ENCODE data around the gene AKR7A2. TPM values are rescaled to one million over a fixed set of nuclear protein-coding genes. Genes with fewer than 3 reads are reported as not detected.

The AKR7A2 gene
- total and polyA plus RNA-seq, 7 donors = 55.8 to 110 (median 84.1) TPM

- Histone ChIP-seq H3K9me3 (no peaks in the 10 kb centered on the region), H3K4me1 (peaks cover 0 to under 1% (median 0%) of the 10 kb centered on the region in 4 donors), H3K27ac (no peak overlapping the region), H3K4me3 (no peak overlapping the region), H3K27me3 (no peaks in the 10 kb centered on the region), H3K36me3 (peaks cover 5 to 53% (median 34%) of the 10 kb centered on the region in 4 donors)
- no peak for TF ChIP-seq POLR2A (IDR thresholded peaks at IDR 0.05)
- TF ChIP-seq EP300 (IDR thresholded peaks at IDR 0.05) = no peak
- no peak for TF ChIP-seq POLR2AphosphoS5 (IDR thresholded peaks at IDR 0.05)
- TF ChIP-seq CTCF (IDR thresholded peaks at IDR 0.05) = no peak
- DNase-seq = no peak
- WGBS, 2 donors = 94 to 99% methylated on average over 3 of the region's 3 CpGs
- intact Hi-C loops (cut with DNase I) = no loop called here
Measured at GRCh38 chr1:19321071-19321470, 9.1 kb upstream of the AKR7A2 start.

GRCh38 chr1:19319196-19319595 is 7.3 kb upstream of the AKR7A2 start:
- Histone ChIP-seq H3K27ac (no peak overlapping the region), H3K9me3 (no peaks in the 10 kb centered on the region), H3K4me1 (peaks cover 0 to 10% (median 3%) of the 10 kb centered on the region in 4 donors), H3K27me3 (no peaks in the 10 kb centered on the region), H3K36me3 (peaks cover 0 to 34% (median 18%) of the 10 kb centered on the region in 4 donors), H3K4me3 (no peak overlapping the region)
- no peak for TF ChIP-seq EP300 (IDR thresholded peaks at IDR 0.05)
- TF ChIP-seq POLR2AphosphoS5 (IDR thresholded peaks at IDR 0.05) = no peak
- TF ChIP-seq CTCF (IDR thresholded peaks at IDR 0.05) = no peak
- TF ChIP-seq POLR2A (IDR thresholded peaks at IDR 0.05) = no peak
- intact Hi-C loops (cut with DNase I) = no loop called here
- WGBS, 2 donors = 87 to 94% methylated on average over 3 of the region's 3 CpGs
- DNase-seq = no peak

GRCh38 chr1:19317126-19317910 is 5.4 kb upstream of the AKR7A2 start:
- intact Hi-C loops (cut with DNase I) = no loop called here
- Histone ChIP-seq H3K9me3 (no peaks in the 10 kb centered on the region), H3K4me1 (peaks cover 0 to 25% (median 17%) of the 10 kb centered on the region in 4 donors), H3K4me3 (no peak overlapping the region), H3K36me3 (peaks cover 0 to 19% (median 9%) of the 10 kb centered on the region in 4 donors), H3K27ac (no peak overlapping the region), H3K27me3 (no peaks in the 10 kb centered on the region)
- TF ChIP-seq POLR2A (IDR thresholded peaks at IDR 0.05) = no peak
- TF ChIP-seq EP300 (IDR thresholded peaks at IDR 0.05) = no peak
- TF ChIP-seq CTCF (IDR thresholded peaks at IDR 0.05) = no peak
- DNase-seq = no peak
- 86 to 90% methylated on average over 13 of the region's 13 CpGs for WGBS, 2 donors

- TF ChIP-seq POLR2A (IDR thresholded peaks at IDR 0.05) (no peak), EP300 (IDR thresholded peaks at IDR 0.05) (no peak), CTCF (IDR thresholded peaks at IDR 0.05) (no peak), POLR2AphosphoS5 (IDR thresholded peaks at IDR 0.05) (no peak)
- peak; percentile 57 for DNase-seq
- peaks cover 0 to 19% (median 9%) of the 10 kb centered on the region in 4 donors for H3K36me3 ChIP-seq
- intact Hi-C loops (cut with DNase I) = no loop called here
- 65 to 80% methylated on average over 17 of the region's 17 CpGs for WGBS, 2 donors
- H3K27me3 ChIP-seq = no peaks in the 10 kb centered on the region
- H3K9me3 ChIP-seq = no peaks in the 10 kb centered on the region
- H3K4me1 ChIP-seq = peaks cover 0 to 35% (median 28%) of the 10 kb centered on the region in 4 donors
- H3K4me3 ChIP-seq = no peak overlapping the region
- H3K27ac ChIP-seq = no peak overlapping the region
Measured at GRCh38 chr1:19315378-19316198, 3.6 kb upstream of the AKR7A2 start.
